KMS-11 (cell line): ENCODE results near the gene NRTN.

Source experiments
- H2AFZ ChIP-seq: fragments of 200-600 bp; sonication (generic); 2 replicates; pipeline ENCODE4 v1.6.1; 2016; ENCODE audit warnings: antibody characterized with exemption, mixed run types, low read depth
- H3K27ac ChIP-seq: fragments of 200-600 bp; sonication (generic); 2 replicates; pipeline ENCODE4 v1.6.1; 2016; ENCODE audit warnings: mild to moderate bottlenecking, mixed run types
- H3K27me3 ChIP-seq: fragments of 200-600 bp; sonication (generic); 2 replicates; pipeline ENCODE4 v1.6.1; 2017; ENCODE audit warnings: mild to moderate bottlenecking, low read depth, mixed run types, moderate library complexity; ENCODE audit not compliant: insufficient read depth
- H3K36me3 ChIP-seq: fragments of 200-600 bp; sonication (generic); 2 replicates; pipeline ENCODE4 v1.6.1; 2017; ENCODE audit warnings: mild to moderate bottlenecking, mixed run types; ENCODE audit not compliant: insufficient read depth
- H3K4me1 ChIP-seq: fragments of 200-600 bp; sonication (generic); 2 replicates; pipeline ENCODE4 v1.6.1; 2016; ENCODE audit warnings: mild to moderate bottlenecking, low read depth, mixed run types; ENCODE audit not compliant: poor library complexity, severe bottlenecking
- H3K4me2 ChIP-seq: fragments of 200-600 bp; sonication (generic); 2 replicates; pipeline ENCODE4 v1.7.0; 2016; ENCODE audit warnings: mild to moderate bottlenecking, mixed run types
- H3K4me3 ChIP-seq: fragments of 200-600 bp; sonication (generic); IDR thresholded peaks from 2 replicates; pipeline ENCODE4 v1.6.1; 2017; ENCODE audit warnings: low read depth, low read length, mixed read lengths; ENCODE audit not compliant: insufficient read depth
- H3K79me2 ChIP-seq: fragments of 200-600 bp; sonication (generic); 2 replicates; pipeline ENCODE4 v1.6.1; 2016; ENCODE audit warnings: low read depth, mixed run types; ENCODE audit not compliant: insufficient read depth
- H3K9ac ChIP-seq: fragments of 200-600 bp; sonication (generic); 2 replicates; pipeline ENCODE4 v1.6.1; 2016; ENCODE audit warnings: mild to moderate bottlenecking, mixed run types
- H4K20me1 ChIP-seq: fragments of 200-600 bp; sonication (generic); 2 replicates; pipeline ENCODE4 v1.6.1; 2016; ENCODE audit warnings: mild to moderate bottlenecking, mixed run types; ENCODE audit not compliant: insufficient read depth
- CTCF ChIP-seq: fragments of 200-600 bp; sonication (generic); conservative IDR thresholded peaks from 2 replicates; pipeline ENCODE4 v1.6.1; 2017; ENCODE audit warnings: low read depth, mild to moderate bottlenecking, antibody characterized with exemption, low read length, moderate library complexity, mixed read lengths

Gene NRTN

DNA sequence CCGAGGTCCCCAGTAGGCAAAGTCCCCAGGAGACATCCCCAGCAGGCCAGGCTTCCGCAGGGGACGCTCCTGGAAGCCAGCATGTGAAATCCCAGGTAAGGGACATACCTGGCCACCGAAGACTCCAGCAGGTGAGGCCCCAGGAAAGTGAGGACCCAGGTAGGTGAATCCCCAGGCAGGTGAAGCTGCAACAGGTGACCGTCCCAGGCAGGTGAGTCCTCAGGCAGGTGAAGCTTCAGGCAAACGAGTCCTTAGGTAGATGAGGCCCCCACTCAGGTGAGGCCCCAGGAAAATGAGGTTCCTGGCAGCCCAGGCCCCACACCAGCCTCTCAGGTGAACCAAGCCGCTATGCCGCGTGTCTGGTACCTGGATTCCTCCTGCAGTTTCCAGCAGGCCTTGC is 26.3 kb downstream of the NRTN start:
- no peak overlapping the region for H3K27ac ChIP-seq
- no peaks in the 10 kb centered on the region for H3K36me3 ChIP-seq
- no peak for TF ChIP-seq CTCF
- H3K79me2 ChIP-seq: no peaks in the 10 kb centered on the region
- H4K20me1 ChIP-seq: no peaks in the 10 kb centered on the region
- peaks cover 15% of the 10 kb centered on the region; the same call in 1 of the 2 replicates for H3K27me3 ChIP-seq
- H3K9ac ChIP-seq: no peak overlapping the region
- H3K4me2 ChIP-seq: no peak overlapping the region
- H3K4me1 ChIP-seq: peaks cover 13% of the 10 kb centered on the region
- H3K4me3 ChIP-seq: no peak overlapping the region
- H2AFZ ChIP-seq: no peak overlapping the region

DNA sequence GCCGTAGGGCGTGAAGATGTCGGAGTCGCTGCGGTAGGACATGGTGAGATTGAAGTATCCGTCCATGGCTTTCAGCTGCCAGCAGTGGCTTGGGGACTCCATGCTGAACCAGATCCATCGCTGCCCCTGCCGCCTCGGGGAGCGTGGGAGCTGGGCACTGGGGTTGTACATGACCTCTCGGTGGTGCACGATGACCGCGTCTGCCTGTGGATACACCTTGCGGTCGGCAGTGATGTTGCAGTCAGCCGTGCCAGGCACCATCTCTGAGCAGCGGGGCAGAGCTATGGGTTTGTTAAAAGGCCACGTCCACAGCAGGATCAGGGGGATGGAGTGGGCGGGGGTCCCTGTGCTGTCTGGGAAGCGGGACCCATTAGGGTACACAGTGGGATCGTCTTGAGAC is 27.2 kb downstream of the NRTN start:
- Histone ChIP-seq H3K4me2 (no peak overlapping the region), H3K4me3 (no peak overlapping the region), H3K27ac (no peak overlapping the region), H3K79me2 (no peaks in the 10 kb centered on the region), H3K27me3 (peaks cover 19% of the 10 kb centered on the region; the same call in 1 of the 2 replicates), H4K20me1 (no peaks in the 10 kb centered on the region), H3K4me1 (peaks cover 4% of the 10 kb centered on the region), H2AFZ (no peak overlapping the region), H3K36me3 (no peaks in the 10 kb centered on the region), H3K9ac (no peak overlapping the region)
- no peak for TF ChIP-seq CTCF

DNA sequence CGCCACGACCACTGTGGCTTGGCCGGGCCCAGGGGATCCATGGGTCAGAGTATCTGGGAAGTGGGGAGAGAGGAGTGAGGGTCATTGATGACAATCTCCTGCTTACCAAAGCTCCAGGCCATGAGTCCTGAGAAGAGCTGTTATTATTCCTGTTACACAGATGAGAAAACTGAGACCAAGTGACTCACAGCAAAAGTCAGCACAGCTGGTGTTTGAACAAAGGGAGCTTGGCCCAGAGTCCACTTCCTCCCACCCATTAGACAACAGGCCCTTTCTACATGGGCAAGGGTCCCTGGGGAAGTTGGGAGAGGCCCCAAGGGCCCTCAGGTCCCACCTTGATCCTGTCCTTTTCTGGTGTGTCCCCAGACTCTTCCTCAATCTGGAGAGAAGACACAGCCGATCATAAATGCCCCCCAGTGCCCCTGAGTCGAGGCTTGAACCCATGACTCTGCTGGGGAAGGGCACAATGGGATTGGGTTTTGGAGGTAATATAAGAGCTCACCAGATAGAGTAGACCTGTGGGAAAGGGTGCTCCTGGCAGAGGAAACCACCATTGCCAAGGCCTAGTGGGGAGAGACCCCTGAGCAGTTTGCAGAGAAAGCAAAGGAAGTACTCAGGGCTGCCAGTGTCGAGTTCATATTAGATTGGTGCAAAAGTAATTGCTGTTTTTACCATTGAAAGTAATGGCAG is 27.8 kb downstream of the NRTN start:
- Histone ChIP-seq H3K4me1 (no peaks in the 10 kb centered on the region), H3K27me3 (peaks cover 23% of the 10 kb centered on the region; the same call in 1 of the 2 replicates), H2AFZ (no peak overlapping the region), H3K79me2 (no peaks in the 10 kb centered on the region), H3K9ac (no peak overlapping the region), H3K36me3 (no peaks in the 10 kb centered on the region), H4K20me1 (no peaks in the 10 kb centered on the region), H3K27ac (no peak overlapping the region), H3K4me2 (no peak overlapping the region), H3K4me3 (no peak overlapping the region)
- no peak for TF ChIP-seq CTCF

- H3K79me2 ChIP-seq: no peaks in the 10 kb centered on the region
- no peak overlapping the region for H3K9ac ChIP-seq
- H3K4me1 ChIP-seq: no peaks in the 10 kb centered on the region
- no peak overlapping the region for H3K27ac ChIP-seq
- H3K27me3 ChIP-seq: peaks cover 29% of the 10 kb centered on the region; the same call in 1 of the 2 replicates
- H3K4me2 ChIP-seq: no peak overlapping the region
- H3K36me3 ChIP-seq: no peaks in the 10 kb centered on the region
- TF ChIP-seq CTCF: no peak
- H2AFZ ChIP-seq: no peak overlapping the region
- H3K4me3 ChIP-seq: no peak overlapping the region
- no peaks in the 10 kb centered on the region for H4K20me1 ChIP-seq
These were observed 33.0 kb downstream of the NRTN start for GRCh38 chr19:5837761-5838352.
